Stimulated activated CD8-positive, alpha-beta memory T cell treated with anti-CD3 and anti-CD28 coated beads, Interleukin-15, amount 100 ng/mL, for 4 hours (primary cell): ENCODE measurements around the gene NFYB.
"Not testable (repeated sequence)": the region's sequence is repeated elsewhere in the genome, so short reads cannot be mapped to it uniquely, and the experiment has no call there.

Experiments used
- DNase-seq, 2 donors: peaks; one replicate each; pipeline ENCODE4 v3.0.0-alpha.2; 2020; ENCODE audit warnings: low read depth in 2 of 2

Gene NFYB

GRCh38 chr12:104137902-104138796, at the start of gene NFYB:
Gene NFYB, minus strand, starts transcription at chr12:104138210. Its CDS starts 2,757 bp downstream, at chr12:104135453.
- DNase-seq: peak; percentile 79 to 80

GRCh38 chr12:104187446-104188155, 49.6 kb upstream of the NFYB start:
- no peak for DNase-seq

DNA sequence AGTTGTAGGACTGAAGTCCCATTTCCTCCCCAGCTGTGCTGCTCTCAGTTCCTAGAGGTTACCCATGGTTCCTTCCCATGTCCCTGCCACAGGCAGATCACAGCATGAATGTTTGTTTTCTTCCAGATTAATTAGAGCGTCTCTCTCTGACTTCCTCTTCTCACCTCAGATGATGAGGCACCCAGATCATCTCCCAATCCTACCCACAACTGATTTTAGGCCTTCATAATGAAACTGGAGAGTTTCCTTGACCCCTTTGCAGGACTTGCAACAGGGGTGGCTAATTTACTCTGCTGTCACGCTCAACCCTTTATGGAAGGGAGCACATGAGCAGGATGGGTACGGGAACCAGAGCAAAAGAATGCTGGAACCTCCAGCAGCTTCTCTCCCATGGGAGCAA, 45.4 kb upstream of the NFYB start:
- no peak for DNase-seq

- DNase-seq: no peak
These were observed 44.8 kb upstream of the NFYB start for GRCh38 chr12:104182621-104183378.

- no peak for DNase-seq
These were observed 44.1 kb upstream of the NFYB start for GRCh38 chr12:104182144-104182543.

GRCh38 chr12:104181313-104181712, 43.3 kb upstream of the NFYB start:
- DNase-seq: no peak

DNA sequence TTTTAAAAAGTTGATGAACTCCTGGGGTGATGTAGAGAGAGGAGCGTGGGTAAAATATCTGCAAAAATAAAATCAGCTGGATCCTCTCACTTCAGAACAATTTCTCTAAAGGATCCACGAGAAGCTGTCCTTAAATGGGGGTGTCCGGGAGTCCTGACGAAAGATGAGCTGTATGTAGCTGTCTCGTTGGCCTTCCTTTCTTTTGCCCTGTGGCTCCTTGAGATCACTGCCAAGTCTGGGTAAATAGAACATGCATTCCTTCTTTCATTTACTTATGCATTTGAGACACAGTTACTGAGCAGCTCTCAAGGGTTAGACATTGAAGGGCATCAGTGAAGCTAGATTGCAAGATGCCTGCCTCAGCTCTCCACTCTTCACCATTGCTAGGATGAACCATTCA, 42.4 kb upstream of the NFYB start:
- DNase-seq: no peak

GRCh38 chr12:104177663-104178501, 39.9 kb upstream of the NFYB start:
- DNase-seq: no peak

- DNase-seq: no peak
These were observed 39.3 kb upstream of the NFYB start for GRCh38 chr12:104177336-104177662.

GRCh38 chr12:104175726-104176247, 37.8 kb upstream of the NFYB start:
- no peak for DNase-seq

DNA sequence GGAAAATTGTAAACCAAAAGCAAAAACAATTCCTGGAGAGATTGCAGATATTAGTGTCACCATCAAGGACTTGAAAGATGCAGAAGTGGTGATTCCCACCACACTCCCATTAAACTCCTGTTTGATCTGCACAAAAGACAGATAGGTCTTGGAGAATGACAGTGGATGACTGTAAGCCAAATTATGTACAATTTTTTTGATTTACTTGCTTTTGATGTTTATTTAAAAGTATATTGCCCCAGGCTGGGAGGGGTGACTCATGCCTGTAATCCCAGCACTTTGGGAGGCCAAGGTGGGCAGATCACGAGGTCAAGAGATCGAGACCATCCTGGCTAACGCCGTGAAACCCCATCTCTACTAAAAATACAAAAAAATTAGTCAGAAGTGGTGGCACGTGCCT, 35.8 kb upstream of the NFYB start:
- not testable (repeated sequence) for DNase-seq

- no peak for DNase-seq
These were observed 34.5 kb upstream of the NFYB start for GRCh38 chr12:104172570-104172947.

GRCh38 chr12:104171785-104172569, 34.0 kb upstream of the NFYB start:
- DNase-seq: no peak

DNA sequence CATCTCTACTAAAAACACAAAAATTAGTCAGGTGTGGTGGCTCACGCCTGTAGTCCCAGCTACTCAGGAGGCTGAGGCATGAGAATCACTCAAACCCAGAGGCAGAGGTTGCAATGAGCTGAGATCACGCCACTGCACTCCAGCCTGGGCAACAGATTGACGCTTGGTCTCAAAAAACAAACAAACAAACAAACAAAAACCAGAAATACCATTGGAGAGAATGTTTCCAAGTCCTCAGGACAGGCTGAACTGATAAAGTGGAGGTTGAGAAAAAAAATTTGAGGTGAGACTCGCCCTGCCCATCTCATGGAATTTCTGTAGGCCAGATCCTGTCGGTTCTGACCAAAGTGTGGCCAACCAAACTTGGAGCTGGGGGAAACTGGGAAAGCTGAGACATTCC, 30.6 kb upstream of the NFYB start:
- DNase-seq: no peak

DNA sequence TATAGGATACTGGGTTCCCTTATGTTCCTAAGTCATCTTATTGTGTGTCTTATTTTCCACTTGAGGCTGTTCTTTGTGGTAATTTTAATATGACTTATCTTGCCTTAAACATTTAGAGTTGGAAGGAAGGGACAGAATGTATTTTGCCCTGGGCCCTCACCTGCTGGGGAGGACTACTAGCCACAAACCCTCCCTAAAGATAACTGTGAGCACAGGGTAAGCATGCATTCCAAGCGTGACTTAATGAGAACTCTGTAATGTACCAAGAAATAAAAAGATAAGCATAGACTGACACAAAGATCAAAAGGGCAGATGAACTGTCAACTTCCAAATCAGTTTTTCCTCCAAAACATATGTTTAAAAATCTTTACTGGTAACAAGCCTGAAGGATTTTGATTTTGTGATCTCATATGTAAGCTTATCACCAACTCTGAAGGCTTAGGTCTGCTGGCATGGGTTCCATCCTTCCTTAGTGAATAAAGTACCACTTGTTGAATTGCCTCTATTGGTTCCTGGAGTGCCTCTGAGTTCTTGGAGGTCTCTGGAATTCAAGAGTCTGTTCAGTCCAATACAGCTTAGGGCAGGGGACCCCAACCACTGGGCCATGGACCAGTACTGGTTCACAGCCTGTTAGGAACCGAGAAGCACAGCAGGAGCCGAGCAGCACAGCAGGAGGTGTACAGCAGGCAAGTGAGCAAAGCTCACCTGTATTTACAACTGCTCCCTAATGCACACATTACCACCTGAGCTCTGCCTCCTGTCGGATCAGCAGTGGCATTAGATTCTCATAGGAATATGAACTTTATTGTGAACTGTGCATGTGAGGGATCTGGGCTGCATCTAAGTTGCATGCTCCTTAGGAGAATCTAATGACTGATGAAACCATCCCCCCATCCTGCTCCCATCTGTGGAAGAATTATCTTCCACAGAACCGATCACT, 29.8 kb upstream of the NFYB start:
- DNase-seq: no peak

GRCh38 chr12:104166465-104166864, 28.5 kb upstream of the NFYB start:
- DNase-seq: no peak

GRCh38 chr12:104165801-104166200, 27.8 kb upstream of the NFYB start:
- no peak for DNase-seq

DNA sequence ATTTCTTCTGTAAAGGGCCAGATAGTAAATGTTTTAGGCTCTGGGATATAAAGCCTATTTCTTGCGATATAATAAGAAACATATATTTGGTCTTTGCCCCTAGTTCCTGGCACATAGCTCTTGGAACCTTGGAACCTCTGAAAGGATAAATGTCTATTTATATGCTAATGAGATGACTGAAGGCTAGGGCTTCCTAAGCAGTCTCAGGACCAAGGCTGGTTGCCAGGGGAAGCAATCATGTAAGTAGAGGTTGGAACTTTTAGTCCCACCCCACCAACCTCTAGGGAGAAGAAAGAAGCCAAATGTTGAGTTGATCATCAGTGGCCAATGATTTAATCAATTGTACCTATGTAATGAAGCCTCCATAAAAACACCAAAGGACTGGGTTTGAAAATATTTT, 26.6 kb upstream of the NFYB start:
- DNase-seq: no peak

- no peak for DNase-seq
These were observed 25.6 kb upstream of the NFYB start for GRCh38 chr12:104163631-104164030.
